Activated naive CD4-positive, alpha-beta T cell treated with anti-CD3 and anti-CD28 coated beads for 36 hours (primary cell): ENCODE results near the gene B3GLCT. TPM values are rescaled to one million over a fixed set of nuclear protein-coding genes. Genes with fewer than 3 reads are reported as not detected.

Experiments used
- CTCF ChIA-PET: fragments of 350-600 bp; sonication (Branson Sonifier 250); formaldehyde crosslinking; loops from one replicate; lab custom pipeline; 2021; ENCODE audit warnings: antibody characterized with exemption; lab: Charles Lee
- DNase-seq: peaks from one replicate; pipeline ENCODE4 v3.0.0-alpha.2; 2020
- H3K27ac Mint-ChIP-seq: one replicate; pipeline ENCODE4 v1.8.0; 2021; ENCODE audit warnings: mild to moderate bottlenecking, mixed read lengths
- H3K27me3 Mint-ChIP-seq: one replicate; pipeline ENCODE4 v1.8.0; 2021; ENCODE audit warnings: low read depth, mixed read lengths
- H3K36me3 Mint-ChIP-seq: one replicate; pipeline ENCODE4 v1.8.0; 2021; ENCODE audit warnings: low read depth, mixed read lengths
- H3K4me1 Mint-ChIP-seq: one replicate; pipeline ENCODE4 v1.8.0; 2021; ENCODE audit warnings: low read depth, mixed read lengths
- H3K4me3 Mint-ChIP-seq: one replicate; pipeline ENCODE4 v1.8.0; 2021; ENCODE audit warnings: mild to moderate bottlenecking, moderate library complexity, mixed read lengths
- H3K9me3 Mint-ChIP-seq: one replicate; pipeline ENCODE4 v1.8.0; 2021; ENCODE audit warnings: mixed read lengths
- intact Hi-C: fragments of 100-400 bp; cut with micrococcal nuclease; formaldehyde crosslinking; loops from one replicate; pipeline ENCODE4 v1.15.1; 2023
- total RNA-seq, 2 experiments: library from RNA; stranded (reverse); gene quantifications; one replicate each; pipeline ENCODE4 v1.2.3, GENCODE V29; 2021

B3GLCT gene
- total RNA-seq, 2 experiments from 2014 or later: 1.2 to 1.5 TPM

DNA sequence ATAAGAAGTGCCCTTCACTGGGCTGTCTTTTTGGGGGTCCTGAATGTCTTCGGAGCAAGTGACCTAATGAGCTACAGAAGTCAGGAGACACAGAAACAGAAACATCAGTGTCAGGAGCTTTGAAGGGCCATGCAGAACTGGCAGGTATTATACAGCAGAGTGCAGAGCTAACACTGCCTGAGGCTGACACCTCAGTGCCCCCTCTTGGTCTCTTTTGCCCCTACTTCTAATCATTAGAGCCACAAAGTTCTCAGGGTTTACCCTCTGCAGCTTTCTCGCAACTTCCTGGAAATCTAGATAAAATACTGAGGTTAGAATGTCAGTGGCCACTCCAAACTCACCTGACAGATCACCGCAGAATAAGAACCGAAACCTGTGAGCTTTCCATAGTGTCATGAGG lies 172.7 kb downstream of the B3GLCT start:
- no peak for DNase-seq
- Mint-ChIP-seq H3K27ac (no peak overlapping the region), H3K36me3 (no peaks in the 10 kb centered on the region), H3K4me3 (no peak overlapping the region), H3K4me1 (no peaks in the 10 kb centered on the region), H3K27me3 (peaks cover 11% of the 10 kb centered on the region), H3K9me3 (no peaks in the 10 kb centered on the region)
- CTCF ChIA-PET: interaction anchor here (1.2 to 1.4 kb wide), 2 partner anchors 13 to 135 kb away, joined by 5 to 7 read pairs; no protein-coding TSS in a partner anchor
- intact Hi-C loops: no loop called here

DNA sequence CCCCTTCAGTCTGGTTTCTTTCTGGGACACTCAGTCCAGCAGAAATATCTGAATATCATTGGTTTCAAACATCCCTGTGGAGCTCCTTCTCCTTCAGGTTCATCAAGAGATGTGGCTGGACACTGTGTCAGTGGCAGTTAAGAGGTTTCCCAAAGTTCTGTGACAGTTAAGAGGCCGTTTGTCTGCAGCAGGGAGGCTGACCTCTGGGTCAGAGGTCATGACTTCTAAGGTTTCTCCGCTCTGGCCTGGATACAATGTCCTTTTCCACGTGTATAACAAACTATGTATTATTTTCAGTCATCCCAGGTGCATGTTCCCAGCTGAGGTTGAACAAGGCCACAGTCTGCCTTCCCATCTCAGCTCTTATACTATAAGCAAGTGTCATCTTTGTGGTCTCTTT lies 174.9 kb downstream of the B3GLCT start:
- intact Hi-C loops: no loop called here
- H3K4me1 Mint-ChIP-seq: no peaks in the 10 kb centered on the region
- no peaks in the 10 kb centered on the region for H3K9me3 Mint-ChIP-seq
- CTCF ChIA-PET: interaction anchor here (0.6 kb wide), 2 partner anchors 68 to 1129 kb away, joined by 4 to 6 read pairs; no protein-coding TSS in a partner anchor
- no peak overlapping the region for H3K27ac Mint-ChIP-seq
- peaks cover 11% of the 10 kb centered on the region for H3K27me3 Mint-ChIP-seq
- no peak for DNase-seq
- no peaks in the 10 kb centered on the region for H3K36me3 Mint-ChIP-seq
- H3K4me3 Mint-ChIP-seq: no peak overlapping the region

DNA sequence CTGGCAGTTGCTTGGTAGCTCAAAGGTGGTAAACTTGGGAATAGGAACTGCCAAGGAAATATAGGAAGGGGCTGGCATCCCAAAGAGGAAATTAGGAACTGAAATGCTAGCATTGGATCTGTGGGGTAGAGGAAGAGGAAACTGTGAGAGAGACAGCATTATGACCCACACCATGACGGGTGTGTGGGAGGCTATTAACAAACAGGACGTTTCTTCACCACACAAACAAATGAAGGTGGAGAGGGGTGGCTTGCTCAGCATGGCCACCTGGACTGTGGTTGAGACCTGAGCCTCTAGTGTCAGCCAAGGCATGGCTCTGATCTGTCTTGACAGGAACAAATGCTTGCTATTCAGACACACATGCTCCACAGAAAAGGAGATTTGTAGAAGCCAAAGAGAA lies 178.2 kb downstream of the B3GLCT start:
- H3K27me3 Mint-ChIP-seq: peaks cover 11% of the 10 kb centered on the region
- H3K36me3 Mint-ChIP-seq: no peaks in the 10 kb centered on the region
- H3K9me3 Mint-ChIP-seq: peaks cover 2% of the 10 kb centered on the region
- H3K4me3 Mint-ChIP-seq: no peak overlapping the region
- H3K4me1 Mint-ChIP-seq: no peaks in the 10 kb centered on the region
- intact Hi-C loops: no loop called here
- no peak for DNase-seq
- no peak overlapping the region for H3K27ac Mint-ChIP-seq
- CTCF ChIA-PET: no interaction called here

DNA sequence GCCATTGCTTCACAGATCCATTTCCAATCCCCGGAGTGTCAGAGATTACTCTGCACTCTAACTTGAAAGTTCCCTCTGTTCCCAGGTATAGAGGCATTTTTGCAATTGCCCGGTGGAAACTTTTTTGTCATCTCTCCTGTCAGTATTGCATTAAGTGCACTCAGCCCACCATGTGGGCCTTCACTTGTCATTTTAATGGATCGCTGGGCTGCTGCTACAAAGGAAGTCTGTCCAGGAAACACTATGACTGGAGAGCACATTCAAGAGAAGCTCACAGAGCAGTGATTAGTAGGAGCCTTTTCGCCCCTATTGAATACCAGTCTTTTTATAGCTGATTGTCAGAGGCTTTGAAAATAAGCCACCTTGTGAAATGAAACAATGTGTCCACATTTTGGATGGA lies 180.9 kb downstream of the B3GLCT start:
- Mint-ChIP-seq H3K36me3 (no peaks in the 10 kb centered on the region), H3K4me1 (no peaks in the 10 kb centered on the region), H3K27me3 (peaks cover 12% of the 10 kb centered on the region), H3K4me3 (no peak overlapping the region), H3K27ac (no peak overlapping the region), H3K9me3 (peaks cover 2% of the 10 kb centered on the region)
- CTCF ChIA-PET: no interaction called here
- intact Hi-C loops: no loop called here
- no peak for DNase-seq

Other genes starting within 250 kb of the B3GLCT start
- 100 to 1,000 TPM; 122 to 150 TPM for gene HSPH1, start 38.1 kb upstream of the B3GLCT start, total RNA-seq